Mucosa of descending colon (tissue), 3 donors: ENCODE measurements around the gene PCDH19. TPM values are rescaled to one million over a fixed set of nuclear protein-coding genes. Genes with fewer than 3 reads are reported as not detected.
A peak's percentile ranks its signal among the peaks of the same experiment; 100 is the strongest.
"Not testable (repeated sequence)": the region's sequence is repeated elsewhere in the genome, so short reads cannot be mapped to it uniquely, and the experiment has no call there.

Source experiments
- ATAC-seq: fragments of 200-7000 bp; cut with Tn5 transposase; one replicate; pipeline ENCODE4 v1.9.1; 2020; ENCODE audit warnings: mild to moderate bottlenecking, moderate library complexity
- DNase-seq, 3 donors: peaks; one replicate each; pipeline ENCODE4 v3.0.0-alpha.2; 2020
- H3K36me3 ChIP-seq: fragments of 200-600 bp; one replicate; pipeline ENCODE4 v1.8.0; 2021; ENCODE audit warnings: low read depth, mild to moderate bottlenecking
- H3K4me1 ChIP-seq: fragments of 200-600 bp; one replicate; pipeline ENCODE4 v1.8.0; 2021; ENCODE audit warnings: low read depth, mild to moderate bottlenecking
- H3K4me3 ChIP-seq: fragments of 200-600 bp; one replicate; pipeline ENCODE4 v1.8.0; 2021; ENCODE audit warnings: mild to moderate bottlenecking
- H3K9me3 ChIP-seq: fragments of 200-600 bp; one replicate; pipeline ENCODE4 v1.8.0; 2021; ENCODE audit warnings: mild to moderate bottlenecking
- intact Hi-C, 2 donors: fragments of 100-400 bp; cut with DNase I in 1 of 2; cut with micrococcal nuclease in 1 of 2; formaldehyde crosslinking; loops; one replicate each; pipeline versions ENCODE4 v1.11.0 to v1.11.1; 2022; cut with DNase I, micrococcal nuclease
- long read RNA-seq, 2 donors: library from polyadenylated mRNA; unstranded; transcript quantifications; one replicate each; pipeline ENCODE4 v2.0.0, GENCODE V29; 2019 to 2021
- total RNA-seq, 3 donors: library from RNA; stranded (reverse); fragmentation: NEBNext Ultra II Directional in 2 of 3; extraction: Animal tissue kit (Norgen Biotek cat#: 25700) in 2 of 3; gene quantifications; one replicate each; pipeline versions ENCODE4 v1.2.1 to v1.2.4, GENCODE V29; 2021 to 2023
- TF ChIP-seq, protein P1 (sequence below): fragments of 200-600 bp; IDR thresholded peaks from one replicate; pipeline ENCODE4 v1.8.0; 2022; ENCODE audit warnings: antibody characterized with exemption, mild to moderate bottlenecking
- donor health status: DM: no; HTN: no; CAD: no; lungs with moderate emphysema.
- donor health status: DM: no; HTN: no; CAD: no.
- donor health status: DM: no; HTN: yes; CAD: no.

The PCDH19 gene
- 1 to 10 TPM; 1.0 to 2.0 (median 1.7) TPM for total RNA-seq
- long read RNA-seq, donor 1, result 0 reads
- long read RNA-seq, donor 2, result 0 reads

GRCh38 chrX:100409610-100410590, at the start of gene PCDH19:
Gene PCDH19, minus strand, starts transcription at chrX:100410273. Its CDS starts 1,676 bp downstream, at chrX:100408597.
- Histone ChIP-seq H3K9me3 (no peaks in the 10 kb centered on the region), H3K4me3 (no peak within 1 kb of the TSS), H3K4me1 (no peaks in the 10 kb centered on the region), H3K36me3 (no peaks in the 10 kb centered on the region)
- DNase-seq, result peak in 2 of 3 donors; percentile 47 to 65
- intact Hi-C loops, result no loop called here
- ATAC-seq, result peak; percentile 89
- TF ChIP-seq, protein P1, sequence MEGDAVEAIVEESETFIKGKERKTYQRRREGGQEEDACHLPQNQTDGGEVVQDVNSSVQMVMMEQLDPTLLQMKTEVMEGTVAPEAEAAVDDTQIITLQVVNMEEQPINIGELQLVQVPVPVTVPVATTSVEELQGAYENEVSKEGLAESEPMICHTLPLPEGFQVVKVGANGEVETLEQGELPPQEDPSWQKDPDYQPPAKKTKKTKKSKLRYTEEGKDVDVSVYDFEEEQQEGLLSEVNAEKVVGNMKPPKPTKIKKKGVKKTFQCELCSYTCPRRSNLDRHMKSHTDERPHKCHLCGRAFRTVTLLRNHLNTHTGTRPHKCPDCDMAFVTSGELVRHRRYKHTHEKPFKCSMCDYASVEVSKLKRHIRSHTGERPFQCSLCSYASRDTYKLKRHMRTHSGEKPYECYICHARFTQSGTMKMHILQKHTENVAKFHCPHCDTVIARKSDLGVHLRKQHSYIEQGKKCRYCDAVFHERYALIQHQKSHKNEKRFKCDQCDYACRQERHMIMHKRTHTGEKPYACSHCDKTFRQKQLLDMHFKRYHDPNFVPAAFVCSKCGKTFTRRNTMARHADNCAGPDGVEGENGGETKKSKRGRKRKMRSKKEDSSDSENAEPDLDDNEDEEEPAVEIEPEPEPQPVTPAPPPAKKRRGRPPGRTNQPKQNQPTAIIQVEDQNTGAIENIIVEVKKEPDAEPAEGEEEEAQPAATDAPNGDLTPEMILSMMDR, result no peak

GRCh38 chrX:100449696-100450608, 39.9 kb upstream of the PCDH19 start:
- DNase-seq (peak; percentile 20 to 49 (median 44)), ATAC-seq (peak; percentile 81)
- Histone ChIP-seq H3K9me3 (no peaks in the 10 kb centered on the region), H3K4me3 (no peak overlapping the region), H3K4me1 (no peaks in the 10 kb centered on the region), H3K36me3 (no peaks in the 10 kb centered on the region)
- TF ChIP-seq, protein P1, result no peak
- intact Hi-C loops, result no loop called here

DNA sequence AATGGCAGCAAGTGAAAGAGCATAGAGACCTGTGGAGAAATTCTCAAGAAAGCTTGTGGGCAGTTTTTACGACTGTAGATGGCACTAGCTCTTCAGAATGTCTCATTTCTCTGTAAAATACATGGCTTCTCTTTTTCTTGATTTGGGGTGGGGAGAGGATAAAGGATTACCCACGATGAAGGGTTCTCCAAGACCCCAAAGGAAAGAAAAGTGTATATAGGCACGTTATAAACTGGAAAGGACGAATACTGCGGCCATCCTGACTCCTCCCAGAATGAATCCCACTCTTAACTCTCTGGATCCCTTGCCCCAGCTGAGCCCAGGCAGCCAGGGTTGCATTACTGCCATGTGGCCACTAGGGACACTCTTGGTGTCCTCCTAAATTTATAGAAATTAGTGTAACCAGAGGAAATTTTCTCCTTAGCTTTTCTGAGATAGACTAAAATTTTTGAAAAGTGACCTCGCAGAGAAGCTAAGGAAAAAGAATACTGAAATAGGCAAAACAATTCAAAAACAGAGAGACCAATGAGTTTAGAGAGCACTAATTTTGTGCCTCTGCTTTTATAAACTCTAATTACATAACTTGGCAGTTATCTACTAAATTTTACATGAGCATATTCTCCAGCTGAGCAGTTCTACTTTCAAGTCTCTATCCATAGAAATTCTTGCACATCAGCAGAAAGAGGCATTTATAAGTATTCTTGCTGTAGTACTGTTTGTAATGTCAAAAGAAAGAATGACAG, 37.8 kb upstream of the PCDH19 start:
- peak; percentile 62 for ATAC-seq
- H3K9me3 ChIP-seq, result no peaks in the 10 kb centered on the region
- no peak overlapping the region for H3K4me3 ChIP-seq
- intact Hi-C loops, result no loop called here
- H3K4me1 ChIP-seq, result no peaks in the 10 kb centered on the region
- TF ChIP-seq, protein P1, result peak; percentile 62
- DNase-seq, result peak in 2 of 3 donors; percentile 31 to 38
- H3K36me3 ChIP-seq, result no peaks in the 10 kb centered on the region

- DNase-seq, result no peak
- no peaks in the 10 kb centered on the region for H3K4me1 ChIP-seq
- no peaks in the 10 kb centered on the region for H3K9me3 ChIP-seq
- no peak for ATAC-seq
- TF ChIP-seq, protein P1, result no peak
- intact Hi-C loops, result no loop called here
- H3K36me3 ChIP-seq, result no peaks in the 10 kb centered on the region
- H3K4me3 ChIP-seq, result no peak overlapping the region
Observed at GRCh38 chrX:100445593-100445992, 35.5 kb upstream of the PCDH19 start.

DNA sequence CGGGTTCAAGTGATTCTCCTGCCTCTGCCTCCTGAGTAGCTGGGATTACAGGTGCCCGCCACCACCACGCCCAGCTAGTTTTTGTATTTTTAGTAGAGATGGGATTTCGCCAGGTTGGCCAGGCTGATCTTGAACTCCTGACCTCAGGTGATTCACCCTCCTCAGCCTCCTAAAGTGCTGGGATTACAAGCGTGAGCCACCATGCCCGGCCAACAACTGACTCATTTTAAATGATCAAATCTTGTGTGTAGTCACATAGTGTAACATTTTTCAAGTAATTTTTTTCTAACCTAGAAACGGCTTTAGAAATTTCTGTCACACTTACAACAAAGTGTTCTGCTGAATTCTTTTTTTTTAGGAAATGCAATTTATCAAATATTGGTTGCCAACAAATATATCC, 31.2 kb upstream of the PCDH19 start:
- H3K4me1 ChIP-seq, DNase-seq, H3K9me3 ChIP-seq, intact Hi-C loops, H3K36me3 ChIP-seq, ATAC-seq, H3K4me3 ChIP-seq: not testable (repeated sequence)
